LoVo (cell line): ENCODE measurements around the gene ATPAF2.
"Not testable (repeated sequence)": the region's sequence is repeated elsewhere in the genome, so short reads cannot be mapped to it uniquely, and the experiment has no call there.

Source experiments
- DNase-seq: peaks from one replicate; pipeline ENCODE4 v3.0.0-alpha.2; 2016; ENCODE audit warnings: low spot score

Gene ATPAF2

GRCh38 chr17:18009609-18010420, 29.2 kb downstream of the ATPAF2 start:
- DNase-seq, result no peak

GRCh38 chr17:18008496-18009268, 30.3 kb downstream of the ATPAF2 start:
- DNase-seq, result no peak

- DNase-seq, result no peak
Measured at GRCh38 chr17:18006495-18007239, 32.3 kb downstream of the ATPAF2 start.

DNA sequence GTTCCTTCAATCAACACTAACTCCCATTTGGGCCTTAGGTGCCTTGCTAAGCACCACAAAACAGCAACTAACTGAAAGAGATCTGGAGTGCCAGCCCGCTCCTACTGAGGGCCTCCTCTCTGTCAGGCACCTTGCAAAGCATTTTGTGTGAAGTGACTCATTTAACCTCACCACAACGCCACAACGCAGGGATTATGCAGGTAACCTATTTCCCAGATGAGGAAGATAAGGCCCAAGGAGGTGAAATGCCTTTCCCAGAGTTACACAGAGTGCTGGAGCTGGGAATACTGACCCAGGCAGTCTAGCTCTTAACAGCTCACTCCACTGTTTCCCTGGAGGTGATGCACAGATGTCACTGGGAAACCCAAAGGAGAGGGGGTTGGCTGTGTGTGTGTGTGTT, 33.5 kb downstream of the ATPAF2 start:
- DNase-seq, result no peak

GRCh38 chr17:18004884-18005305, 34.1 kb downstream of the ATPAF2 start:
- DNase-seq, result no peak

- DNase-seq, result no peak
Measured at GRCh38 chr17:18004345-18004744, 34.6 kb downstream of the ATPAF2 start.

- no peak for DNase-seq
Measured at GRCh38 chr17:18002171-18002570, 36.8 kb downstream of the ATPAF2 start.

GRCh38 chr17:18000030-18000408, 38.9 kb downstream of the ATPAF2 start:
- no peak for DNase-seq

GRCh38 chr17:17999364-18000029, 39.5 kb downstream of the ATPAF2 start:
- DNase-seq, result no peak

- DNase-seq, result no peak
Measured at GRCh38 chr17:17998934-17999333, 40.0 kb downstream of the ATPAF2 start.

GRCh38 chr17:17995887-17996286, 43.1 kb downstream of the ATPAF2 start:
- not testable (repeated sequence) for DNase-seq

GRCh38 chr17:17994271-17995069, 44.5 kb downstream of the ATPAF2 start:
- DNase-seq, result no peak

- DNase-seq, result no peak
Measured at GRCh38 chr17:17993852-17994251, 45.1 kb downstream of the ATPAF2 start.

DNA sequence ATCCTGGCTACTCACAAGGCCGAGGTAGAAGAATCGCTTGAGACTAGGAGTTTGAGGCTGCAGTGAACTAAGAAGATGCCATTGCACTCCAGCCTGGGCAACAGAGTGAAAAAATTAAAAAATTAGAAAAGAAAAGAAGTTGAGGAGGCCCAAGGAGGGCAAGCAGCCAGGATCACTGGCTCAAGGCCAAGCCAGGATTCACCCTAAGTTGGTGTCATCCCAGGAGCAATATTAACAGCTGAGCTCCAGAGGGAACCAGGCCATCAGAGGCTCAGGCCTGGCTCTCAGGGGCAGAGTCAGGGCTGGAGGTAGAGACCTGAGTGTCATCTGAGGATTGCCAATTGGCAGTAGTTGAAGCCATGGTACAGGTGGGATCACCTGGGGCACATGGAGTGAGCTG, 45.6 kb downstream of the ATPAF2 start:
- no peak for DNase-seq

- DNase-seq, result no peak
Measured at GRCh38 chr17:17990282-17990681, 48.7 kb downstream of the ATPAF2 start.

- DNase-seq, result no peak
Measured at GRCh38 chr17:17989618-17990017, 49.4 kb downstream of the ATPAF2 start.

DNA sequence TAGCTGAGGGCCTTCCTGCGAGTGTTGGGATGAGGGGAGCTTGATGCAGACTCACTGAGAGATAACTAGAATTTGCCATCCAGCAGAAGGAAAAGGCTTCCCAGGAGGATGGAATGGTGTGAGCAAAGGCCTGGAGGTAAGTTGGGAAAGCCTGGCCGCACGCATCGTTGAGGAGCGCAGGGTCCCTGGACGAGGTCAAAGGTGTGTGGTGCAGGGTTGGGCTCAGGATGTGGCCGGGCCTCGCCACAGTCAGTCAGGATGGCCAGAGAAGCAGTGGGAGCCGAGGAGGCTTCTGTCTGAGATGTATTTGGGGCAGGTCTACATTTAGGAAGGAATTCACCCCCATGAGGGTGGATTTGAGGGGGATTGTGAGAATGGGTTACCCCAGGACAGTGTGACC, 49.9 kb downstream of the ATPAF2 start:
- DNase-seq, result no peak

DNA sequence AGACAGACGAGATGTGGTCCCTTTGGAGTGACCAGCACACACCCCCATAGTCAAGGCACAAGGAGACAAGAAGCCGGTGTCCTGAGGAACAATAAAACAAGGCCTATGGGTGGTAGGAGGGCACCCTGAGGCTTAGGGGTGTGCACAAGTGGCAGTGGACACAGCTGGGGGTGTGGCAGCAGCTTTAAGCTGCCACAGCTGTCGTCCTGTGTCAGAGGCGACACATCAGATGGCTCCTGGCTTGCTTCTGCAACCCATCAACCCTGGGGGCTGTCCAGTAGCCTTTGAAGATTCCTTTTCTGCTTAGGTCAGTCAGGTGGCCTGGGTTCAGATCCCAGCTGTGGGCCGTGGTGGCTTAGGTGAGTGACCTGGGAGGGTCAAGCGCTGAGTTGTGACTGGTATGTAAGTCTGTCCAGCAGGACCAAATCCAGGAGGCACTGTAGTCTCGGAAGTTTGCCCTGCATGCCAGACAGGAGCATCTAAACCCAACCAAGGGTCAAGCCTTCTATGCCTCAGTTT, 50.5 kb downstream of the ATPAF2 start:
- no peak for DNase-seq

GRCh38 chr17:17987901-17988300, 51.1 kb downstream of the ATPAF2 start:
- no peak for DNase-seq

- no peak for DNase-seq
Measured at GRCh38 chr17:17987187-17987896, 51.6 kb downstream of the ATPAF2 start.
